GM13976 (cell line): ENCODE results near the gene MAP4K1.

ENCODE experiments used
- DNase-seq: peaks from one replicate; pipeline ENCODE4 v3.0.0; 2012; ENCODE audit warnings: low spot score
- in situ Hi-C: fragments of 300-500 bp; cut with MboI; formaldehyde crosslinking; loops from one replicate; pipeline ENCODE4 v1.12.0; 2022; ENCODE audit warnings: low sequenced_read_pairs, mixed read lengths, inconsistent platforms; ENCODE audit not compliant: unreplicated experiment
- TF ChIP-seq, protein P1 (sequence below): IDR thresholded peaks from 2 replicates; pipeline ENCODE4 v1.5.1; 2012; ENCODE audit warnings: borderline replicate concordance, mild to moderate bottlenecking; ENCODE audit not compliant: insufficient read depth; ENCODE audit errors: extremely low read depth, missing control alignments, control extremely low read depth

MAP4K1 gene

DNA sequence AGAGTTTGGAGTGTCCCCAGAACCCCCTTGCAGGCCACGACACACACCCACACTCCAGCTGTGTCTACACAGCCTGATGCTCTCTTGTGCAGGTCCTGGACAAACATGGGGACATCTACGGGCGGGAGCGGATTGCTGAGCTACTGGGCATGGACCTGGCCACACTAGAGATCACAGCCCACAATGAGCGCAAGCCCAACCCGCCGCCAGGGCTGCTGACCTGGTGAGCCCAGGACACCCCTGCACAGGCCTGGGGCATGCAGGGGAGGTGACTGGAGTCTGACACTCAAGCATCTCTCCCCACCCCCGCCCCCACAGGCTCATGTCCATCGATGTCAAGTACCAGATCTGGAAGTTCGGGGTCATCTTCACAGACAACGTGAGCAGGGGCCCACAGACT is 39.9 kb downstream of the MAP4K1 start:
- in situ Hi-C loops: no loop called here
- TF ChIP-seq, protein P1, sequence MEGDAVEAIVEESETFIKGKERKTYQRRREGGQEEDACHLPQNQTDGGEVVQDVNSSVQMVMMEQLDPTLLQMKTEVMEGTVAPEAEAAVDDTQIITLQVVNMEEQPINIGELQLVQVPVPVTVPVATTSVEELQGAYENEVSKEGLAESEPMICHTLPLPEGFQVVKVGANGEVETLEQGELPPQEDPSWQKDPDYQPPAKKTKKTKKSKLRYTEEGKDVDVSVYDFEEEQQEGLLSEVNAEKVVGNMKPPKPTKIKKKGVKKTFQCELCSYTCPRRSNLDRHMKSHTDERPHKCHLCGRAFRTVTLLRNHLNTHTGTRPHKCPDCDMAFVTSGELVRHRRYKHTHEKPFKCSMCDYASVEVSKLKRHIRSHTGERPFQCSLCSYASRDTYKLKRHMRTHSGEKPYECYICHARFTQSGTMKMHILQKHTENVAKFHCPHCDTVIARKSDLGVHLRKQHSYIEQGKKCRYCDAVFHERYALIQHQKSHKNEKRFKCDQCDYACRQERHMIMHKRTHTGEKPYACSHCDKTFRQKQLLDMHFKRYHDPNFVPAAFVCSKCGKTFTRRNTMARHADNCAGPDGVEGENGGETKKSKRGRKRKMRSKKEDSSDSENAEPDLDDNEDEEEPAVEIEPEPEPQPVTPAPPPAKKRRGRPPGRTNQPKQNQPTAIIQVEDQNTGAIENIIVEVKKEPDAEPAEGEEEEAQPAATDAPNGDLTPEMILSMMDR: no peak
- DNase-seq: no peak

DNA sequence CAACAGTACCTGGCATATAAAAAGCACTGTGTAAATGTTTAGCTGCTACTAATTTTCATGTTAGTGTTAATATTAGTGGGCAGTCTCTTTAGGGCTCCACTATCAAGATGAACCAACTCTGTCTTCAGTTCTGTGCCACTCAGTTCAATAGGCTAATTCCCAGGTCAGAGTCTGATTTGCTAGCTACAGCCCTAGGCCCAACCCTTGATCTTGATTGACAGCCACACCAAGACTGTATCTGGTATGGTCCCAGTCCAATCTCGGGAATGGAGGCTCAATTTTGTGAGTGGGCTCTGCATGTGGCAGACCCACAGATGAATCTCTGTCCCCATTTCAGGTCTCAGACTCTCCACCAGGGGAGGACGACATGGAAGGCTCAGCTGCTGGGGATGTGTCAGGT is 46.1 kb downstream of the MAP4K1 start:
- TF ChIP-seq, protein P1: no peak
- no peak for DNase-seq
- in situ Hi-C loops: no loop called here

DNA sequence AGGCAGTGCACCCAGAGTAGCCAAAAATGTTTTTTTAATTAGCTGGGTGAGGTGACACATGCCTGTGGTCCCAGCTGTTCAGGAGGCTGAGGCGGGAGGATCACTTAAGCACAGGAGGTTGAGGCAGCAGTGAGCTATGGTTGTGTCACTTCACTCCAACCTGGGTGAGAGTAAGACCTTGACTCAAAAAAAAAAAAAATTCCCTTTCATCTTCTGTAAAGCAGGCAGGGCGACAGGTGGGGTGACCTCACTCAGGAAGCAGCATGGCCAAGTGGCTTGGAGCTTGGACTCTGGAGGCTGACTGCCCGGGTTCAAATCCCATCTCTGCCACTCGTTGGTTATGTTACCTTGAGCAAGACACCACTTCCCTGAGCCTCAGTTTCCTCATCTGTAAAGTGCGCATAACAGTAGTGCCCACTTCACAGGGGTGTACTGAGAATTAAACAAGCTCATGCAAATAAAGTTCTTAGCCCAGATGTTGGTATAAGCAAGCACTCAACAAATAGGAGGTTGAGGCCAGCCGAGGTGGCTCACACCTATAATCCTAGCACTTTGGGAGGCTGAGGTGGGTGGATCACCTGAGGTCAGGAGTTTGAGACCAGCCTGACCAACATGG is 48.3 kb downstream of the MAP4K1 start:
- DNase-seq: no peak
- in situ Hi-C loops: no loop called here
- TF ChIP-seq, protein P1: no peak

DNA sequence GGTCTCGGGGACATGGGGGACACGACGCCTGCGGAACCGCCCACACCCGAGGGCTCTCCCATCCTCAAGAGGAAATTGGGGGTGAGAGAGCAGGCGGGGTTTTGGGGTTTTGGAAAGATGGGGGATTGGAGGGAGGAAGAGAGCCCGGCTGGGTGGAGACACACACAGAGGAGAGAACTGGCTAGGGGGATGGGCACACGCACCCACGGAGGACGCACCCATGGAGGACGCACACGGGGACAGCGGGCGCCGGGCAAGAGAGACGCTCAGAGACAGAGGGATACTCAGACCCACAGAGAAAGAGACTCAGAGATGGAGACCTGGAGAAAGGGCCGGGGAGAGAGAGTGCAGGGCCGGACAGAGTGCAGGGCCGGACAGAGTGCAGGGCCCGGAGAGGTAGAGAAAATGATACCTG is 52.1 kb downstream of the MAP4K1 start:
- DNase-seq: no peak
- in situ Hi-C loops: no loop called here
- TF ChIP-seq, protein P1: no peak

DNA sequence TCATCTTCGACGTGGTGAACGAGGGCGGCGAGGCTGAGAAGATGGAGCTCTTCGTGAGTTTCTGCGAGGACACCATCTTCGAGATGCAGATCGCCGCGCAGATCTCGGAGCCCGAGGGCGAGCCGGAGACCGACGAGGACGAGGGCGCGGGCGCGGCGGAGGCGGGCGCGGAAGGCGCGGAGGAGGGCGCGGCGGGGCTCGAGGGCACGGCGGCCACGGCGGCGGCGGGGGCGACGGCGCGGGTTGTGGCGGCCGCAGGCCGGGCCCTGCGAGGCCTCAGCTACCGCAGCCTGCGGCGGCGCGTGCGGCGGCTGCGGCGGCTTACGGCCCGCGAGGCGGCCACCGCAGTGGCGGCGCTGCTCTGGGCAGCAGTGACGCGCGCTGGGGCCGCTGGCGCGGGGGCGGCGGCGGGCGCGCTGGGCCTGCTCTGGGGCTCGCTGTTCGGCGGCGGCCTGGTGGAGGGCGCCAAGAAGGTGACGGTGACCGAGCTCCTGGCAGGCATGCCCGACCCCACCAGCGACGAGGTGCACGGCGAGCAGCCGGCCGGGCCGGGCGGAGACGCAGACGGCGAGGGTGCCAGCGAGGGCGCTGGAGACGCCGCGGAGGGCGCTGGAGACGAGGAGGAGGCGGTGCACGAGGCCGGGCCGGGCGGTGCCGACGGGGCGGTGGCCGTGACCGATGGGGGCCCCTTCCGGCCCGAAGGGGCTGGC is 52.6 kb downstream of the MAP4K1 start:
- peak; percentile 50 for DNase-seq
- TF ChIP-seq, protein P1: no peak
- in situ Hi-C loops: no loop called here

DNA sequence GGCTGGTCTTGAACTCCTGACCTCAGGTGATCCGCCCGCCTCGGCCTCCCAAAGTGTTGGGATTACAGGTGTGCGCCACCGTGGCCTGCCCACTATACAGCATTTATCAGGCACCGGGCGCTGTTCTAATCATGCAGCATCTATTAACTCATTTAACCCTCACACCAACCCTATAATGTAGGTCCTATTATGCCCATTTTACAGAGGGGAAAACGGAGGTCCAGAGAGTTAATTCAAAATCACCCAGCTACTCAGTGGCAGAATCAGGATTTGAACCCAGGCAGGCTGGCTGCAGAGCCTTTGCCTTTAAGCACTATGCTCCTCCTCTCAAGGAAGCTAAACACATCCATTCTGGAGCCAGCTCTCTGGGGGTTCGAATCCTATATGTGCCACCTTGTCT is 54.3 kb downstream of the MAP4K1 start:
- in situ Hi-C loops: no loop called here
- DNase-seq: no peak
- TF ChIP-seq, protein P1: no peak
